Gastrocnemius medialis (tissue), 4 donors: ENCODE results near the gene IL20RA.

Source experiments
- POLR2A ChIP-seq, 2 donors: fragments of 450-650 bp; IDR thresholded peaks; one replicate each; pipeline ENCODE4 v1.6.1; 2017; ENCODE audit warnings: antibody characterized with exemption in 2 of 2, mild to moderate bottlenecking in 2 of 2, moderate library complexity in 2 of 2
- TF ChIP-seq, protein P1 (sequence below), 5 experiments: fragments of 450-650 bp in 3 of 5; fragments of 200-600 bp in 2 of 5; sonication (generic) in 2 of 5; IDR thresholded peaks in 4 of 5; conservative IDR thresholded peaks in 1 of 5; 1 replicate in 4 of 5; 2 replicates in 1 of 5; pipeline ENCODE4 v1.5.1; 2016 to 2019; ENCODE audit warnings: antibody characterized with exemption in 5 of 5, mild to moderate bottlenecking in 3 of 5, moderate library complexity in 3 of 5

DNA sequence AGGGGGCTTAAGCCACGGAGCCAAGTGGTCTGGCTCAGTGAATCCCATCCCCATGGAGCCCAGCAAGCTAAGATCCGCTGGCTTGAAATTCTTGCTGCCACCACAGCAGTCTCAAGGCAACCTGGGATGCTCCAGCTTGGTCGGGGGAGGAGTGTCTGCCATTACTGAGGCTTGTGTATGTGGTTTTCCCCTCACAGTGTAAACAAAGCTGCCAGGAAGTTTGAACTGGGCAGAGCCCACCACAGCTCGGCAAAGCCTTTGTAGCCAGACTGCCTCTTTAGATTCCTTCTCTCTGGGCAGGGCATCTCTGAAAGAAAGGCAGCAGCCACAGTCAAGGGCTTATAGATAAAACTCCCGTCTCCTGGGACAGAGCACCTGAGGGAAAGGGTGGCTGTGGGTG is 25.5 kb upstream of the IL20RA start:
- TF ChIP-seq, protein P1, sequence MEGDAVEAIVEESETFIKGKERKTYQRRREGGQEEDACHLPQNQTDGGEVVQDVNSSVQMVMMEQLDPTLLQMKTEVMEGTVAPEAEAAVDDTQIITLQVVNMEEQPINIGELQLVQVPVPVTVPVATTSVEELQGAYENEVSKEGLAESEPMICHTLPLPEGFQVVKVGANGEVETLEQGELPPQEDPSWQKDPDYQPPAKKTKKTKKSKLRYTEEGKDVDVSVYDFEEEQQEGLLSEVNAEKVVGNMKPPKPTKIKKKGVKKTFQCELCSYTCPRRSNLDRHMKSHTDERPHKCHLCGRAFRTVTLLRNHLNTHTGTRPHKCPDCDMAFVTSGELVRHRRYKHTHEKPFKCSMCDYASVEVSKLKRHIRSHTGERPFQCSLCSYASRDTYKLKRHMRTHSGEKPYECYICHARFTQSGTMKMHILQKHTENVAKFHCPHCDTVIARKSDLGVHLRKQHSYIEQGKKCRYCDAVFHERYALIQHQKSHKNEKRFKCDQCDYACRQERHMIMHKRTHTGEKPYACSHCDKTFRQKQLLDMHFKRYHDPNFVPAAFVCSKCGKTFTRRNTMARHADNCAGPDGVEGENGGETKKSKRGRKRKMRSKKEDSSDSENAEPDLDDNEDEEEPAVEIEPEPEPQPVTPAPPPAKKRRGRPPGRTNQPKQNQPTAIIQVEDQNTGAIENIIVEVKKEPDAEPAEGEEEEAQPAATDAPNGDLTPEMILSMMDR (IDR thresholded peaks at IDR 0.05 in 4 of 5, conservative IDR thresholded peaks at IDR 0.05 in 1 of 5), result no peak
- no peak for TF ChIP-seq POLR2A (IDR thresholded peaks at IDR 0.05)
